Panc1 (cell line): ENCODE data around the gene MSMB.

ENCODE experiments used
- POLR2AphosphoS5 ChIP-seq: IDR thresholded peaks from 2 replicates; pipeline ENCODE4 v1.6.1; 2012; ENCODE audit warnings: mild to moderate bottlenecking, low read depth, low read length, moderate library complexity
- REST ChIP-seq, 2 experiments: IDR thresholded peaks; 2 replicates each; pipeline ENCODE4 v1.6.1; 2011 to 2012; ENCODE audit warnings: low read depth in 2 of 2, control low read depth in 1 of 2, low read length in 1 of 2, mild to moderate bottlenecking in 1 of 2, moderate library complexity in 1 of 2; ENCODE audit not compliant: insufficient read depth in 1 of 2
- SIN3A ChIP-seq: IDR thresholded peaks from 2 replicates; pipeline ENCODE4 v1.6.1; 2012; ENCODE audit warnings: low read depth, mild to moderate bottlenecking, low read length, moderate library complexity, borderline replicate concordance; ENCODE audit not compliant: insufficient read depth
- TCF7L2 ChIP-seq: IDR thresholded peaks from 2 replicates; pipeline ENCODE4 v1.6.1; 2011; ENCODE audit warnings: mild to moderate bottlenecking, low read depth, low read length, inconsistent platforms
- TF ChIP-seq, protein P1 (sequence below): fragments of 450-650 bp; IDR thresholded peaks from 2 replicates; pipeline ENCODE4 v1.5.1; 2017; ENCODE audit warnings: mild to moderate bottlenecking

GRCh38 chr10:46053534-46054434 is 7.7 kb upstream of the MSMB start:
- TF ChIP-seq, protein P1, sequence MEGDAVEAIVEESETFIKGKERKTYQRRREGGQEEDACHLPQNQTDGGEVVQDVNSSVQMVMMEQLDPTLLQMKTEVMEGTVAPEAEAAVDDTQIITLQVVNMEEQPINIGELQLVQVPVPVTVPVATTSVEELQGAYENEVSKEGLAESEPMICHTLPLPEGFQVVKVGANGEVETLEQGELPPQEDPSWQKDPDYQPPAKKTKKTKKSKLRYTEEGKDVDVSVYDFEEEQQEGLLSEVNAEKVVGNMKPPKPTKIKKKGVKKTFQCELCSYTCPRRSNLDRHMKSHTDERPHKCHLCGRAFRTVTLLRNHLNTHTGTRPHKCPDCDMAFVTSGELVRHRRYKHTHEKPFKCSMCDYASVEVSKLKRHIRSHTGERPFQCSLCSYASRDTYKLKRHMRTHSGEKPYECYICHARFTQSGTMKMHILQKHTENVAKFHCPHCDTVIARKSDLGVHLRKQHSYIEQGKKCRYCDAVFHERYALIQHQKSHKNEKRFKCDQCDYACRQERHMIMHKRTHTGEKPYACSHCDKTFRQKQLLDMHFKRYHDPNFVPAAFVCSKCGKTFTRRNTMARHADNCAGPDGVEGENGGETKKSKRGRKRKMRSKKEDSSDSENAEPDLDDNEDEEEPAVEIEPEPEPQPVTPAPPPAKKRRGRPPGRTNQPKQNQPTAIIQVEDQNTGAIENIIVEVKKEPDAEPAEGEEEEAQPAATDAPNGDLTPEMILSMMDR = no peak
- TF ChIP-seq SIN3A = no peak
- TF ChIP-seq POLR2AphosphoS5 = no peak
- no peak for TF ChIP-seq TCF7L2
- TF ChIP-seq REST (IDR thresholded peaks at IDR 0.05; ENCODE audit: insufficient read depth in 1 of 2, low read depth in 2 of 2, low read length in 1 of 2) = no peak
